Activated CD4-positive, alpha-beta T cell treated with anti-CD3 and anti-CD28 coated beads for 24 hours (primary cell): Measurements from ENCODE around the gene PHKG2.

ENCODE experiments used
- DNase-seq, 2 donors: peaks; one replicate each; pipeline ENCODE4 v3.0.0-alpha.2; 2020; ENCODE audit warnings: low read depth in 2 of 2

PHKG2 gene

DNA sequence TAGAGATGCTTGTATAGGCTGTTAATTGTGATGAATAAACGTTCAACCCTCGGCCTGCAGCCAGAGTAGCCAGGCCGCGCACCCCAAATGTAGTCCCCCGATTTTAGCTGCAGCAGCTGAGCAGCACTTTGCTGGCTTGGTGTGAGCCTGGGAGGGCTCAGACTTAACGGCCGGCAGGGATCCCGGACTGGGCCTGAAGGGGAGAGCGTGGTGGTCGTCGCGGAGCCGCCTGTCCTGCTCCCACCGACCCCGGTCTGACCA lies 26.8 kb downstream of the PHKG2 start:
- no peak for DNase-seq

DNA sequence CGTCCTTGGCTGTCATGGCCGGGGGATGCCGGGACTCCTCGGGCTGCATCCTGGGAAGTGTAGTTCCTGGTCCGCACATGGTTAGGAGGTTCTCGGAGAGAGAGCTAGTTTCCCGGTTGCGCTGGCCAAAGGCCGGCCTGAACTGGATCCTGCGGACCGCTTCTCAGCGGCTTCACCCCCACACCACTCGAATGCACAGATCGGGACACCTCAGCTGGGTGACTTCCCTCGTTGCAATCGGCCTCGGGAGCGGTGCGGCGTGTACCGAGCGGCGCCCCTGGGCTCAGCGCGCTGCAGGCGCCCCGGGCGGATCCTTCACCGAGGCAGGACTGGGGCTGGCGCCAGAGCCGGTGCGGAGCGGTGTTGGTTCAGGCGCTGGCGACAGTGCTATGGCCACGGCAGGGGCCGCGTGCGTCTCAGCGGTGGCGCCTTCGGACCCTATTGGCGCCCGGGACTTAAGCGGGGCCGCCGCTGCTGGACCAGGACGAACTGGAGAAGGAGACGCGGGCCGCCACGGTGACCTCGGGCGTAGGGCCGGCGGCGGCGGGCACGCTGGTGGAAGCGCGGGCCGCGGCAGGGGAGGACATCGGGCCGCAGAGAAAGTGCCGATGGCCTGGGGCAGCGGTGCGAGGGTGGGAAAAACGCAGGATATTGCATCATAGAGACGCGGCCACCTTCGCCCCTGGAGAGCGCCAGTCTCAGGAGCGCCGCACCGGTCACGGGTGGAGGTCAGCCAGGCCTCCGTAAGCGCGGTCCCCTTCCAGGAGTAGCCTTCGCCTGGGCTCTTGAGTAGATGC lies 27.4 kb downstream of the PHKG2 start:
- peak; percentile 46 to 50 for DNase-seq

- no peak for DNase-seq
Observed at GRCh38 chr16:30777591-30778297, 29.5 kb downstream of the PHKG2 start.

GRCh38 chr16:30778549-30779244 lies 30.5 kb downstream of the PHKG2 start:
- no peak for DNase-seq

GRCh38 chr16:30779596-30779995 lies 31.4 kb downstream of the PHKG2 start:
- DNase-seq: no peak

GRCh38 chr16:30780021-30780420 lies 31.8 kb downstream of the PHKG2 start:
- no peak for DNase-seq

DNA sequence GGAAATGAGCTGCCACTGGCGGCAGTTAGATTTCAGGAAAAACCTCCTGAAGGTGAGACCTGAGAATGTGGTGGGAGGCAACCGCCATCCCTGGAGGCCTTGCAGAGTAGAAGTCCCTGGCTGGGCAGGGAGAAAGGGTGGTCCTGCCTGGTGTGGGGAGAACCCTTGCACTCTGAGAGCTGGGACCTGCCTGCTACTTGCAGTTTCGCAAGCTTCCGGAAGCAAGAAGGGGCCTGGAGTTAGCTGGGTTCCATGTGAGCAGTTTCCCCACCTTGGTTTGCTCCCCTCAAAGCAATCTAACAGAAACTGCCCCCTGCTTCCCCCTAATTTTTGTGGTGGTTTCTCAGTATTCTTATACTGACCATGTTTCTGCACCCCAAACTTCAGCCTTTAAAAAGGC lies 32.3 kb downstream of the PHKG2 start:
- no peak for DNase-seq

GRCh38 chr16:30782486-30783279 lies 34.5 kb downstream of the PHKG2 start:
- DNase-seq: no peak

GRCh38 chr16:30783280-30784109 lies 35.3 kb downstream of the PHKG2 start:
- DNase-seq: no peak

GRCh38 chr16:30784215-30784614 lies 36.0 kb downstream of the PHKG2 start:
- no peak for DNase-seq

DNA sequence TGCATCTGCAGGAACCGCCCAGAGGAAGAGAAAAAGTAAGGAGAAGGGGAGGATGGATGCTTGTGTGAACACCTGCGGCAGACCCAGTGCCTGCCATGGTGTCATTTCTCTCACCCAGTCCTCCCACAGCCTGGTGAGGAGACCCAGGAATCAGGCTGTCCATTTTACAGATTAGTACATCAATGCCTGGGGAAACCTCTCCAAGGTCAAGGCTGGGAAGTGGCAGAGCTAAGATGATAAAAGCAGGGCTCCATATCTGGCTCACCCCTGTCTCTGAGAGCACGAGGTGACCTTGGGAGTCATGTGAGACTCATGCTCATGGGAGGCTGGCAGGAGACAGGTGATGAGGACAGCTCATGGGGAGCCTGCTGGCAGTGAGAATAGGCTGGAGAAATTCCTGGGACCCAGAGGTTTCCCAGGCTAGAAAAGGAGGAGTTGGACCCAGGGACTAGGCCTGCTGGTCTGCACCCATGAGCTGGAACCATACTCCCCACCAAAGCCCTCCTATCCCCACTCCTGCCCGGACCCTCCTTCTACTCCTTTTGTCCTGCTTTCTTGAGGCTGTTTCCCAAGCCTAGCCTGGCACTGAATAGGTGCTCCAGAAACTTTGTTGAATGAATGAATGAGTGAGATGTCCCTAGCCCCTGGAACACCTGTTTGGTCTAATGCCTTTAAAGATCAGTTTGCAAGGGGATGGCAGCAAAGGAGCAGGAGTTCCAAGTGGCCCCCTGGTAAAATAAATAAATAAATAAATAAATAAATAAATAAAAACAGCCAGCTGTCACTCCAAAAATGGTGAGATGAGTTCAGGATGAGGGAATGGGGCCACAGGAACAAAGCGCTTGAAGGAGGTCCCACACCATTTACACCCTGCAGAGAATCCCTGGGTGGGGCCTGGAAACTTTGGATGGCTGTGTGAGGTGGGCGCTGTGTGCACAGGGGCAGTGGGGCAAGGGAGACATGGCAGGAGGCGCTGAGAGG lies 37.2 kb downstream of the PHKG2 start:
- no peak for DNase-seq

GRCh38 chr16:30786115-30786935 lies 38.1 kb downstream of the PHKG2 start:
- DNase-seq: no peak

DNA sequence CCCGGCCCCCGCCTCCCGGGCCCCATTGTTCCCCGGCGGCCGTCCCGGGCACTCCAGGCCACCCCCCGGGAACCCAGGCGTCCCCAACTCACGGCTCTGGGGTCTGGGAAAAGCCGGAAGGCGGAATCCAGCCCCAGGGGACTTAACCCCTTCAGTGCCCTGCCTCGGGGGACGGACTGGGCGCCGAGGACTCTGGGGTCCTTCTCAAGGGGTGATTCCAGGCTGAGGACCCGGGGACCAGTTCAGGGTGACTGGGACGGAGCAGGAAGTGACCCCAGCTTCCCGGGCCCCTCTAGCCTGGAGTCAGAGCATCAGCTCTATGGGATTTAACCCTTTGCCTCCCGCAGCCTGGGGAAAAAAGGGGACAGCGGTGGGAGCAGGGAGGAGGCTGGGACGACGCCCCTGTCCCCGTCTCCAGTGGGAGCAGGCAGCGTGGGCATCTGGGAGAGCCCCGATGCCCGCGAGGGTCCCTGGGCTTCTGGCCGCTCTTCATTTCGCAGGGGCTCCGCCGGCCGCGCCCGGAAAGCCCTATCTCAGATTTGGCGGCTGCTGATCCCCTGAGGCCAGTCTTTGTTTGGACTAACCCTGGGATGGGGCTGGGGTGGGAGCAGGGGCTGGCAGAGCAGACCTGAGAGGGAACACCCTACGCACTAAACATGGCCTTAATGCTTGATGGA lies 38.8 kb downstream of the PHKG2 start, which contains the start of gene ZNF629:
Gene ZNF629 (minus strand): TSS at position 270 of the 677 bp plus-strand sequence. CDS start 2,723 bp downstream, outside the sequence.
- peak; percentile 25 to 26 for DNase-seq

GRCh38 chr16:30787613-30788378 lies 39.6 kb downstream of the PHKG2 start:
- DNase-seq: no peak

DNA sequence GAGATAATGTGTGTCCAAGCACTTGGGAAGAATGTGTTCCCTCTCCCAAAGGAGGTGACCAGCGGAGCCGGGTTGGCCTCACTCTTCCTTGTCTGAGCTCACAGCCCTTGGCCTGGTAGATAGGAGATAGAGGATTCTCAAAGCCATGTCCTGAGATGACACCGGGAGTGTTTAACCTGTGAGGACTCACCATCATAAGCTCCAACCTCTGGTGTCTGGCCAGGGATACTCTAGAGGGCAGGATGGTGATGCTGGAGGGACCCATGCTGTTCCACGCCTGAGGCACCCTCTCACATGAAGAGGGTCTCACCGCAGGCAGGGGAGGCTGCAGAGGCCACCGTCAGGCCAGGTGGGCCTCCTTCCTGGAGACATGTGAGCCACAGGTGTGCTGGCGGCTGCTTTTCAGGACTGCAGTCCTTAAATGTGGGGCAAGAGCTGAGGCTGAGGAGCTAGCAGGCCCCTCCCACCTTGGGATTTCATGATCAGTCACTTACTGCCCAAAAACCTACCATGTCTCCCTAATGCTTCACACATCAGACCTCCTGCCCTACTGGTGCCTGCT lies 45.4 kb downstream of the PHKG2 start:
- DNase-seq: no peak

- DNase-seq: no peak
Observed at GRCh38 chr16:30794634-30795033, 46.4 kb downstream of the PHKG2 start.

DNA sequence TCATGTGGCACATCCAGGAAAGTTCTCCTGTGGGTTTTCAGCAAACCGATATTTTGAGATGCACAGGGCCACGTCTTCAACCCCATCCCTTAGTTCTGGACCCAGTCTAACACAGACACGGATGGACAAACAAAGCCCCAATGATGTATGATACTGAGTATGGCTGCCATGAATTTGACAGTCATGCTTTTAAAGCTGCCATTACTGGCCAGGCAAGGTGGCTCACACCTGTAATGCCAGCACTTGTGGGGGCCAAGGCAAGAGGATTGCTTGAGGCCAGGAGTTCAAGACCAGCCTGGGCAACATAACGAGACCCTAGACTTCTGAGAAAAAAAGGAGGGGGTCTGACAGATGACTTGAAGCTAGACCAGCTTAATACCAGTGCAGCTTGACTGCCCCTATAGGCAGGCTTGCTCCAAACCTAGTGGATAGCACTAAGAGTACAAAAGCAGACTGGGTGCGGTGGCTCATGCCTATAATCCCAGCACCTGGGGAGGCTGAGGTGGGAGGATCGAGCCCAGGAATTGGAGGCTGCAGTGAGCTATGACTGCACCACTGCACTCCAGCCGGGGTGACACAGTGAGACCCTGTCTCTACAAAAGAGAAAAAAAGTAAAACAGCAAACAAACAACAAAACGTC lies 49.6 kb downstream of the PHKG2 start:
- DNase-seq: no peak
